AG04450 (cell line): ENCODE measurements around the gene SFT2D3. TPM values are rescaled to one million over a fixed set of nuclear protein-coding genes. Genes with fewer than 3 reads are reported as not detected.

Experiments used
- CTCF ChIA-PET: fragments of 300-600, 350-600 bp; formaldehyde crosslinking; extraction: SDS; loops from one replicate; lab custom pipeline; 2022; ENCODE audit warnings: antibody characterized with exemption, inconsistent platforms; lab: Charles Lee
- POLR2A ChIA-PET: fragments of 350-600 bp; formaldehyde crosslinking; extraction: SDS; loops from one replicate; lab custom pipeline; 2021; ENCODE audit warnings: antibody characterized with exemption, inconsistent platforms; lab: Yijun Ruan, JAX
- DNase-seq: peaks from one replicate; pipeline ENCODE4 v3.0.0-alpha.2; 2011; ENCODE audit warnings: low read depth, low spot score
- H3K27ac ChIP-seq: one replicate; pipeline ENCODE4 v1.5.1; 2012; ENCODE audit warnings: low read depth, low read length, control low read depth
- H3K27me3 ChIP-seq: one replicate; pipeline ENCODE4 v1.6.0; 2012; ENCODE audit warnings: low read length; ENCODE audit not compliant: control insufficient read depth, insufficient read depth
- H3K4me3 ChIP-seq: 2 replicates; pipeline ENCODE4 v1.5.1; 2011; ENCODE audit warnings: mild to moderate bottlenecking, low read depth, low read length, control low read depth
- H3K9me3 ChIP-seq: 2 replicates; pipeline ENCODE4 v1.5.1; 2012; ENCODE audit warnings: low read length; ENCODE audit not compliant: control insufficient read depth, insufficient read depth
- polyA minus RNA-seq: library from RNA; depleted of rRNA, polyadenylated mRNA; stranded (reverse); fragments of >200 nt; gene quantifications from 2 replicates; pipeline ENCODE4 v1.2.3, GENCODE V29; 2011; rRNA and poly(A)+ RNA removed
- polyA plus RNA-seq: library from polyadenylated mRNA; depleted of rRNA; stranded (reverse); fragments of >200 nt; gene quantifications from 2 replicates; pipeline ENCODE4 v1.2.3, GENCODE V29; 2011; rRNA removed
- TF ChIP-seq, protein P1 (sequence below): IDR thresholded peaks from 2 replicates; pipeline ENCODE4 v1.5.1; 2011; ENCODE audit warnings: low read depth, low read length, control low read depth, inconsistent platforms

The SFT2D3 gene
- polyA plus RNA-seq, result 4.3 and 5.3 TPM in 2 replicates
- 2.6 and 3.0 TPM in 2 replicates for polyA minus RNA-seq

DNA sequence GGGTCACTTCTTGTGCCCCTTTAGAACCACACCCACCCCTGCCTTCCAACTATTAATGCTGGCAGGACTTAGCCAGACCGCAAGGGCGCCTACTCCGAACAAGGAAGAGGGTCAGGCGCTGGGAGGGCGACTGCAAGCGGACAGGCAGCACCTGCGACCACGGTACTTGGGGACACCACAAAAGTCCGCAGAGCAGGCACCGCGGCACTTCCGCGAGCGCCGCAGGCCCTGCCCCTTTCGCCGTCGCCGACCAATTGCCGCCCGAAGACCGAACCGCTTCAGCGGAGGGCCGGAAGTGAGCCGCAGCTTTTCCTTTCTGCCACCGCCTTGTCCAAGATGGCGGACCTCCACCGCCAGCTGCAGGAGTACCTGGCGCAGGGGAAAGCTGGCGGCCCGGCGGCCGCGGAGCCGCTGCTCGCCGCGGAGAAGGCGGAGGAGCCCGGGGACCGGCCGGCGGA lies at the start of gene SFT2D3:
TSS of gene SFT2D3 (plus strand) at position 305 of the 458 bp plus-strand sequence. CDS start at position 337, 32 bp downstream.
- TF ChIP-seq, protein P1, sequence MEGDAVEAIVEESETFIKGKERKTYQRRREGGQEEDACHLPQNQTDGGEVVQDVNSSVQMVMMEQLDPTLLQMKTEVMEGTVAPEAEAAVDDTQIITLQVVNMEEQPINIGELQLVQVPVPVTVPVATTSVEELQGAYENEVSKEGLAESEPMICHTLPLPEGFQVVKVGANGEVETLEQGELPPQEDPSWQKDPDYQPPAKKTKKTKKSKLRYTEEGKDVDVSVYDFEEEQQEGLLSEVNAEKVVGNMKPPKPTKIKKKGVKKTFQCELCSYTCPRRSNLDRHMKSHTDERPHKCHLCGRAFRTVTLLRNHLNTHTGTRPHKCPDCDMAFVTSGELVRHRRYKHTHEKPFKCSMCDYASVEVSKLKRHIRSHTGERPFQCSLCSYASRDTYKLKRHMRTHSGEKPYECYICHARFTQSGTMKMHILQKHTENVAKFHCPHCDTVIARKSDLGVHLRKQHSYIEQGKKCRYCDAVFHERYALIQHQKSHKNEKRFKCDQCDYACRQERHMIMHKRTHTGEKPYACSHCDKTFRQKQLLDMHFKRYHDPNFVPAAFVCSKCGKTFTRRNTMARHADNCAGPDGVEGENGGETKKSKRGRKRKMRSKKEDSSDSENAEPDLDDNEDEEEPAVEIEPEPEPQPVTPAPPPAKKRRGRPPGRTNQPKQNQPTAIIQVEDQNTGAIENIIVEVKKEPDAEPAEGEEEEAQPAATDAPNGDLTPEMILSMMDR, result no peak
- Histone ChIP-seq H3K27me3 (no peaks in the 10 kb centered on the region), H3K4me3 (peak within 1 kb of the TSS; percentile 80), H3K27ac (peak within 1 kb of the TSS; percentile 53), H3K9me3 (no peaks in the 10 kb centered on the region)
- CTCF ChIA-PET, result no interaction called here
- POLR2A ChIA-PET, result interaction anchor here (0.6 to 1.3 kb wide), 4 partner anchors 9 to 106 kb away, joined by 3 to 5 read pairs (median 4); no protein-coding TSS in a partner anchor
- DNase-seq, result peak; percentile 66

- Histone ChIP-seq H3K9me3 (no peaks in the 10 kb centered on the region; the same call in 1 of the 2 replicates), H3K4me3 (no peak overlapping the region), H3K27ac (no peak overlapping the region), H3K27me3 (no peaks in the 10 kb centered on the region)
- POLR2A ChIA-PET, result no interaction called here
- TF ChIP-seq, protein P1, result no peak
- CTCF ChIA-PET, result interaction anchor here (0.6 to 5.1 kb wide), 4 partner anchors 61 to 456 kb away, joined by 3 to 22 read pairs (median 7); no protein-coding TSS in a partner anchor
- no peak for DNase-seq
These were observed 49.2 kb upstream of the SFT2D3 start for GRCh38 chr2:127651971-127652550.

DNA sequence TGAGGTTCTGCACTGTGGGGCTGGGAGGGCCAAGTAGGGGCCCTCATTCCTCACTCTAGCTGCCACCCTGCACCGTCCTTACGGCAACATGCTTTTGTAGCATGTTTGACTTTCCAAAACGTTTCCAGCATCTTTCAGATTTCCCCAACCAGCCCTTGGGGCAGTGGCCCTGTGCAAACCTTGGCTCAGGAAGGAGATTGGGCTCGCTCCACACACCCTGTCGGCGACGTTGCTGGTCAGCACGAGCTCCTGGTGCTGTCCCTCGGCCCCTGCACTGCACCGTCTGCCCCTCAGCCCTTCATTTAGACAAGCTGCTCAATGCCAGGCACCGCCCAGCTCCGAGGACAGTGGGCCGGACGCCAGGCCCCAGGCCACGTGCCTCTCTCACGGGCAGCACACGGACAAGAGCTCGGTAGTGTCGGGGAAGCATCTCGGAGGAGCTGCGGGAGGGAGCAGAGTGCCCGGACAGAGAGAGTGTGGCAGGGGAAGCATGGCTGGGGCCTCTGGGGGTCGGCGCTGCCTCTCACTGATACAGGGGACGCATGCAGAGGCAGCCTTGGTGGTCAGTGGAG lies 48.4 kb upstream of the SFT2D3 start:
- CTCF ChIA-PET, result interaction anchor here (0.6 to 5.1 kb wide), 4 partner anchors 62 to 457 kb away, joined by 3 to 22 read pairs (median 7); no protein-coding TSS in a partner anchor
- Histone ChIP-seq H3K4me3 (no peak overlapping the region), H3K9me3 (no peaks in the 10 kb centered on the region; the same call in 1 of the 2 replicates), H3K27me3 (no peaks in the 10 kb centered on the region), H3K27ac (no peak overlapping the region)
- TF ChIP-seq, protein P1, result no peak
- POLR2A ChIA-PET, result no interaction called here
- DNase-seq, result no peak

DNA sequence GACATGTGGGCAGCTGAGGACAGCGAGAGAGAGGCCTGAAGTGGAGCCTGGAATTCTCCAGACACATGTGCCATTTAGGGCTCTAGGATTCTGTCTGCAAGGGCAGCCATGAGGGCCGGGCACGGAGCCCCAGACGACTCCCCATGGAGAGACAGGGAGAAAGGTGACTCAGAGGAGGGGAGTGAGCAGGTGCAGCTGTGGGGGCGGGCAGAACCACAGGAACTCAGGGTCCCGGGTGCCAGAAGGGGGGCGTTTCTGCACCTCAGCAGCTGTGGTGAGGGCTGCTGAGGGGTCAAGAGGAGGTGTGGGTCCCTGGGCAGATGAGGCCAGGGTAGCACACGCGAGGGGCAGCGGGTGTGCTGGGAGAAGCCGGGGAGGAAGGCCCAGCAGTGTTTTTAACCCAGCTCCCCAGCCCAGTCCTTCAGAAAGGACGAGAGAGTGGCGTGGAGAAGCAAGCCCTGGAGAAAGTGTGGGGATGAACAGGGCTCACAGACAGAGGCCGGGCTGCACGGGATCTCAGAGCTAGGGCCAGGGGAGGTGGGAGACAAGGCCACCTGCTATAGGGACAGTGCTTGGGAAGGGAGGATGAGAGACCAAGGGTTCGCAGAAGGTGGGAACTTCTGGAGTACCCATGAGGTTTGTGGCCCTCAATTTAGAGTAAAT lies 47.7 kb upstream of the SFT2D3 start:
- Histone ChIP-seq H3K9me3 (no peaks in the 10 kb centered on the region; the same call in 1 of the 2 replicates), H3K4me3 (no peak overlapping the region), H3K27me3 (no peaks in the 10 kb centered on the region), H3K27ac (no peak overlapping the region)
- no peak for DNase-seq
- ChIA-PET CTCF (interaction anchor here (5.1 kb wide), 1 partner anchor 63 kb away, joined by 22 read pairs; no protein-coding TSS in a partner anchor), POLR2A (no interaction called here)
- TF ChIP-seq, protein P1, result no peak
